ENCODE results near the gene IGSF21.

IGSF21 gene

DNA sequence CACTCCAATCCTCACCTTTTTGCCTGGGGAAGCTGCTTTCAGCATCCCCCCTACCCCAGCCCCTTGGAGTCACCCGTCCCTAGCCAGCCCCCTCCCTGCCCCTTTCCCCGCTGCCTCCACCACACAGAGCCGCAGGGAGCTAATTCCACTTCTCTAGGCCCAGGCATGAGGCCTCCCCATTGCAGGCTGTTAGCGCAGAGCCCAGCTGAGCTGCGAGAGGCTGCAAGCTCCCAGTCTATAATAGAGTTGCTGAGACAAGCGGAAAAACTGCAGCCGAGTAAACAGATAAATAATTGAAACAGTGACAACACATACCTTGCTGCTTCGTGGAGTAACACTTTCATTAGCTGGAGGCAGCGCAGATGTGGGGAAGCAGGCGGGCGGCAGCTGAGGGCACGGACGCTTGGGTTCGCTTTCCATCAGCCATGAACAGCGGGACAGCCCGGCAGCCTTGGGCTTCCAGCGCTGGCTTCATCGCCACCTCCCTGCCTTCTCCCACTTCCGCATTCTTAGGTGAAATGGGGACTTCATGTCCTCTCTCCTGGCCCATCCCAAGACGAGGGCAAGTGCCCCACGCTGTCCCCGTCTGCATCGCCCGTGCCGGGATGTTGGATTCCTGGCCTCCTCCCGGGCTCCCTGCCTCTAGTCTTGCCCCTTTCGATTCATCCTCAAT is 183.3 kb downstream of the IGSF21 start:
- no CpG with 5 or more reads among the region's 27 CpGs for WGBS (ENCODE audit: insufficient coverage, insufficient read length)
- Histone ChIP-seq H3K27ac (ENCODE audit: low read length) (no peak overlapping the region), H3K36me3 (ENCODE audit: control insufficient read depth, insufficient read depth, low read length) (no peaks in the 10 kb centered on the region), H3K4me1 (ENCODE audit: control insufficient read depth, insufficient read depth, low read length) (peaks cover 9% of the 10 kb centered on the region), H3K27me3 (ENCODE audit: control insufficient read depth, insufficient read depth, low read length) (no peaks in the 10 kb centered on the region), H3K4me3 (ENCODE audit: low read length) (no peak overlapping the region), H3K9me3 (ENCODE audit: control insufficient read depth, insufficient read depth, low read length) (no peaks in the 10 kb centered on the region)
- no peak for DNase-seq (ENCODE audit: low read depth, low spot score)

DNA sequence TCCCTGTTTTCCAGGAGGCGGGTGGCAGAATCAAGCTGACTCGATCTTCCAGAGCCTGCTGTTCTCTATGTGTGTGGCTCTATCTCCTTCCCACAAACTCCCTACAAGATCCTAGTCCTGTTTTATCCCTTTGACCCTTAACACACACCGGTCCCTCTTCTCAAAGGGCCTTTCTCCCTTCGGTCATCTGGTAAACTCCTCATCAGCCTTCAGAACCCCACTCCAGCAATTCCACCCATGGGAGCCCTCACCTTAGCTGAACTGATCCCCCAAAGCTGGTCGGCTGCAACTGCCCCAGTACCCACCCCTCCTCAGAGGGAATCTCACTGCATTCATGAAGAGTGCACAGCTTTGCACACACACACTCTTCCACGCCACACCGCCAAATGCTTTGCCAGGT is 184.9 kb downstream of the IGSF21 start:
- H3K9me3 ChIP-seq (ENCODE audit: control insufficient read depth, insufficient read depth, low read length) = no peaks in the 10 kb centered on the region
- no peak for DNase-seq (ENCODE audit: low read depth, low spot score)
- no peaks in the 10 kb centered on the region for H3K36me3 ChIP-seq (ENCODE audit: control insufficient read depth, insufficient read depth, low read length)
- H3K4me1 ChIP-seq (ENCODE audit: control insufficient read depth, insufficient read depth, low read length) = peaks cover 13% of the 10 kb centered on the region
- no peaks in the 10 kb centered on the region for H3K27me3 ChIP-seq (ENCODE audit: control insufficient read depth, insufficient read depth, low read length)
- WGBS (ENCODE audit: insufficient coverage, insufficient read length) = no CpG with 5 or more reads among the region's 7 CpGs
- H3K27ac ChIP-seq (ENCODE audit: low read length) = no peak overlapping the region
- H3K4me3 ChIP-seq (ENCODE audit: low read length) = no peak overlapping the region

DNA sequence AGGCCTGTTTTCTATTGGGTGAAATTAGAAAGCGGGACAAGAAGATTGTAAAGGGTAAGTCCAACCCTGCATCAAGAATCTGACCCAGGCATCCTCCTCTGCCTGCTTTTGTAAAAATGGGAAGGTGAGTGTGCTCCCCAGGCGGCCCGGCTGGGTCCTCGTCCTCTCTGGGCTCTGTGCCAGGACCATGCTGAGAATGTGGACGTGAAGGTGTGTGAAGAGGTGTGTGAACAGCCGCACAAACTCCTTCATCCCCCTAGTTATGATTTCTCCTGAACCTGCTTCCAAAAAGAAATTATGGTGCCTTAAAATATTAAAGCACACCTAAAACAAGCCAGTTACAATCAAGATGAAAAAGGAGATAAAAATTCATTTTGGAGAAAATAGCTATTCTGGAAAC is 185.7 kb downstream of the IGSF21 start:
- no peak overlapping the region for H3K4me3 ChIP-seq (ENCODE audit: low read length)
- DNase-seq (ENCODE audit: low read depth, low spot score) = no peak
- no peaks in the 10 kb centered on the region for H3K27me3 ChIP-seq (ENCODE audit: control insufficient read depth, insufficient read depth, low read length)
- WGBS (ENCODE audit: insufficient coverage, insufficient read length) = no CpG with 5 or more reads among the region's 6 CpGs
- peaks cover 15% of the 10 kb centered on the region for H3K4me1 ChIP-seq (ENCODE audit: control insufficient read depth, insufficient read depth, low read length)
- no peaks in the 10 kb centered on the region for H3K36me3 ChIP-seq (ENCODE audit: control insufficient read depth, insufficient read depth, low read length)
- no peak overlapping the region for H3K27ac ChIP-seq (ENCODE audit: low read length)
- no peaks in the 10 kb centered on the region for H3K9me3 ChIP-seq (ENCODE audit: control insufficient read depth, insufficient read depth, low read length)

DNA sequence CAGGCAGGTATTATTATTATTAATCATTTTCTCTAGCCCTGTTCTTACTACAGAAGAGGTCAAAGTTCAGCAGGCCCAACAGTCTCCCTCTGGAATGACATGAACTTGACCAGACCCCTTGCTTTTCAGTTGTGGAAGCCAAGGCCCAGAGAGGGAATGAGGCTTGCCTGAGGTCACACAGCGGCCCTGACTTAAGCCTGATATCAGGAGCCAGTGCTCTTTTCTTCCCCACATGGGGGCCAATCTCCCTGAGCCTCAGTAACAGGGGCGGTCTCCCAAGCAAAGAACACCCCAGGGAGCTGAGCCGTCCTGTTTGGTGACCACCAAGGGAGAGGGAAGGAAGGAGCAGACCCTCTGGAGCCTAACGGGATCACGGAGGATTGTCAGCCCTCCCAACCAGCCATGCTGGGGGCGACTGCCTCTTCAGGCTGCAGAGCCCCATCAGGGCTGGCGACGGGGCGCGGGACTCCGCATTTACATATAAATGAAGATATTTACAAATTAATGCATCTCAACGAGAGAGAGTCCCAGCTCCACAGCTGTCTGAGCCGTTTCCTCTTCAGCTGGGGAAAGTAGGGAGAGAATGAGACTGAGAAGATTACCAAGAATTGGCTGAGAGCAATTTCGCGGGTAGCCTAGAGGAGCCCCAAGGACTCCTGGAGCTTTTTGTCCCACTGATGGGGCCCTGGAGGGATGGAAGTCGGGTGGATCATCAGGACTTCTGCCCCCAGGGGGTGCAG is 187.0 kb downstream of the IGSF21 start:
- Histone ChIP-seq H3K4me1 (ENCODE audit: control insufficient read depth, insufficient read depth, low read length) (peaks cover 21% of the 10 kb centered on the region), H3K9me3 (ENCODE audit: control insufficient read depth, insufficient read depth, low read length) (no peaks in the 10 kb centered on the region), H3K27ac (ENCODE audit: low read length) (peak overlapping the region; percentile 97), H3K36me3 (ENCODE audit: control insufficient read depth, insufficient read depth, low read length) (no peaks in the 10 kb centered on the region), H3K27me3 (ENCODE audit: control insufficient read depth, insufficient read depth, low read length) (no peaks in the 10 kb centered on the region), H3K4me3 (ENCODE audit: low read length) (no peak overlapping the region)
- DNase-seq (ENCODE audit: low read depth, low spot score) = peak; percentile 71
- no CpG with 5 or more reads among the region's 16 CpGs for WGBS (ENCODE audit: insufficient coverage, insufficient read length)

- Histone ChIP-seq H3K36me3 (ENCODE audit: control insufficient read depth, insufficient read depth, low read length) (no peaks in the 10 kb centered on the region), H3K4me3 (ENCODE audit: low read length) (no peak overlapping the region), H3K4me1 (ENCODE audit: control insufficient read depth, insufficient read depth, low read length) (peaks cover 21% of the 10 kb centered on the region), H3K27me3 (ENCODE audit: control insufficient read depth, insufficient read depth, low read length) (no peaks in the 10 kb centered on the region), H3K9me3 (ENCODE audit: control insufficient read depth, insufficient read depth, low read length) (no peaks in the 10 kb centered on the region), H3K27ac (ENCODE audit: low read length) (peak overlapping the region; percentile 76)
- DNase-seq (ENCODE audit: low read depth, low spot score) = peak; percentile 96
- no CpG with 5 or more reads among the region's 11 CpGs for WGBS (ENCODE audit: insufficient coverage, insufficient read length)
Measured at GRCh38 chr1:18297896-18298648, 190.5 kb downstream of the IGSF21 start.

GRCh38 chr1:18299441-18300338 is 192.1 kb downstream of the IGSF21 start:
- no CpG with 5 or more reads among the region's 7 CpGs for whole genome bisulfite sequencing (ENCODE audit: insufficient coverage, insufficient read length)
- no peak for DNase-seq (ENCODE audit: low read depth, low spot score)

GRCh38 chr1:18300376-18300775 is 192.8 kb downstream of the IGSF21 start:
- Histone ChIP-seq H3K27ac (ENCODE audit: low read length) (no peak overlapping the region), H3K4me1 (ENCODE audit: control insufficient read depth, insufficient read depth, low read length) (peaks cover 19% of the 10 kb centered on the region), H3K4me3 (ENCODE audit: low read length) (no peak overlapping the region), H3K9me3 (ENCODE audit: control insufficient read depth, insufficient read depth, low read length) (no peaks in the 10 kb centered on the region), H3K36me3 (ENCODE audit: control insufficient read depth, insufficient read depth, low read length) (no peaks in the 10 kb centered on the region), H3K27me3 (ENCODE audit: control insufficient read depth, insufficient read depth, low read length) (no peaks in the 10 kb centered on the region)
- no CpG with 5 or more reads among the region's 2 CpGs for WGBS (ENCODE audit: insufficient coverage, insufficient read length)
- no peak for DNase-seq (ENCODE audit: low read depth, low spot score)

More at GRCh38 chr1:18299441-18300338, 192.1 kb downstream of the IGSF21 start:
- H3K9me3 ChIP-seq (ENCODE audit: control insufficient read depth, insufficient read depth, low read length) = no peaks in the 10 kb centered on the region
- no peak overlapping the region for H3K4me3 ChIP-seq (ENCODE audit: low read length)
- H3K27me3 ChIP-seq (ENCODE audit: control insufficient read depth, insufficient read depth, low read length) = no peaks in the 10 kb centered on the region
- H3K4me1 ChIP-seq (ENCODE audit: control insufficient read depth, insufficient read depth, low read length) = peaks cover 21% of the 10 kb centered on the region
- H3K36me3 ChIP-seq (ENCODE audit: control insufficient read depth, insufficient read depth, low read length) = no peaks in the 10 kb centered on the region
- H3K27ac ChIP-seq (ENCODE audit: low read length) = no peak overlapping the region

- Histone ChIP-seq H3K4me1 (ENCODE audit: control insufficient read depth, insufficient read depth, low read length) (peaks cover 10% of the 10 kb centered on the region), H3K36me3 (ENCODE audit: control insufficient read depth, insufficient read depth, low read length) (no peaks in the 10 kb centered on the region), H3K4me3 (ENCODE audit: low read length) (no peak overlapping the region), H3K27me3 (ENCODE audit: control insufficient read depth, insufficient read depth, low read length) (no peaks in the 10 kb centered on the region), H3K27ac (ENCODE audit: low read length) (no peak overlapping the region), H3K9me3 (ENCODE audit: control insufficient read depth, insufficient read depth, low read length) (no peaks in the 10 kb centered on the region)
- no CpG with 5 or more reads among the region's 7 CpGs for WGBS (ENCODE audit: insufficient coverage, insufficient read length)
- DNase-seq (ENCODE audit: low read depth, low spot score) = no peak
Measured at GRCh38 chr1:18302788-18303413, 195.3 kb downstream of the IGSF21 start.

GRCh38 chr1:18304151-18304869 is 196.7 kb downstream of the IGSF21 start:
- Histone ChIP-seq H3K4me3 (ENCODE audit: low read length) (no peak overlapping the region), H3K4me1 (ENCODE audit: control insufficient read depth, insufficient read depth, low read length) (peaks cover 4% of the 10 kb centered on the region), H3K27ac (ENCODE audit: low read length) (no peak overlapping the region), H3K27me3 (ENCODE audit: control insufficient read depth, insufficient read depth, low read length) (no peaks in the 10 kb centered on the region), H3K36me3 (ENCODE audit: control insufficient read depth, insufficient read depth, low read length) (no peaks in the 10 kb centered on the region), H3K9me3 (ENCODE audit: control insufficient read depth, insufficient read depth, low read length) (no peaks in the 10 kb centered on the region)
- DNase-seq (ENCODE audit: low read depth, low spot score) = no peak
- no CpG with 5 or more reads among the region's 6 CpGs for WGBS (ENCODE audit: insufficient coverage, insufficient read length)

Data from iPS DF 6.9 (cell line).